Liver (tissue), 3 donors: Measurements from ENCODE around the gene GLRX5.

Source experiments
- ATF3 ChIP-seq: IDR thresholded peaks from 2 replicates; pipeline ENCODE4 v1.6.1; 2016; ENCODE audit warnings: antibody characterized with exemption
- EGR1 ChIP-seq, 2 donors: IDR thresholded peaks; 2 replicates each; pipeline ENCODE4 v1.6.1; 2016 to 2018; ENCODE audit warnings: antibody characterized with exemption in 2 of 2, low read depth in 2 of 2
- GABPA ChIP-seq, 2 donors: IDR thresholded peaks in 1 of 2; conservative IDR thresholded peaks in 1 of 2; 2 replicates each; pipeline ENCODE4 v1.6.1; 2016; ENCODE audit warnings: antibody characterized with exemption in 2 of 2, mild to moderate bottlenecking in 1 of 2, moderate library complexity in 1 of 2
- MAX ChIP-seq: IDR thresholded peaks from 2 replicates; pipeline ENCODE4 v1.6.1; 2016; ENCODE audit warnings: antibody characterized with exemption
- RXRA ChIP-seq, 2 donors: IDR thresholded peaks; 2 replicates each; pipeline ENCODE4 v1.6.1; 2017 to 2018; ENCODE audit warnings: antibody characterized with exemption in 2 of 2, mild to moderate bottlenecking in 1 of 2
- SP1 ChIP-seq: IDR thresholded peaks from 2 replicates; pipeline ENCODE4 v1.6.1; 2018; ENCODE audit warnings: antibody characterized with exemption, mild to moderate bottlenecking
- TAF1 ChIP-seq: conservative IDR thresholded peaks from 2 replicates; pipeline ENCODE4 v1.6.1; 2016; ENCODE audit warnings: antibody characterized with exemption, mild to moderate bottlenecking
- YY1 ChIP-seq: IDR thresholded peaks from 2 replicates; pipeline ENCODE4 v1.6.1; 2016; ENCODE audit warnings: antibody characterized with exemption, mild to moderate bottlenecking
- TF ChIP-seq, protein P1 (sequence below): fragments of 150-350 bp; IDR thresholded peaks from 2 replicates; pipeline ENCODE4 v1.5.1; 2017; ENCODE audit warnings: improper control_type of control experiment, low read depth, low read length; ENCODE audit not compliant: missing input control
- TF ChIP-seq, protein P2 (sequence below): IDR thresholded peaks from 2 replicates; pipeline ENCODE4 v1.6.1; 2016; ENCODE audit warnings: antibody characterized with exemption
- donor health status: healthy.
- donor health status: healthy.

GRCh38 chr14:95557832-95558231, 23.0 kb downstream of the GLRX5 start:
- TF ChIP-seq YY1 (no peak), GABPA (IDR thresholded peaks at IDR 0.05 in 1 of 2, conservative IDR thresholded peaks at IDR 0.05 in 1 of 2) (no peak), SP1 (no peak), RXRA (IDR thresholded peaks at IDR 0.05) (no peak), ATF3 (no peak), TAF1 (no peak), MAX (no peak), EGR1 (IDR thresholded peaks at IDR 0.05; ENCODE audit: low read depth in 2 of 2) (no peak)
- TF ChIP-seq, protein P1, sequence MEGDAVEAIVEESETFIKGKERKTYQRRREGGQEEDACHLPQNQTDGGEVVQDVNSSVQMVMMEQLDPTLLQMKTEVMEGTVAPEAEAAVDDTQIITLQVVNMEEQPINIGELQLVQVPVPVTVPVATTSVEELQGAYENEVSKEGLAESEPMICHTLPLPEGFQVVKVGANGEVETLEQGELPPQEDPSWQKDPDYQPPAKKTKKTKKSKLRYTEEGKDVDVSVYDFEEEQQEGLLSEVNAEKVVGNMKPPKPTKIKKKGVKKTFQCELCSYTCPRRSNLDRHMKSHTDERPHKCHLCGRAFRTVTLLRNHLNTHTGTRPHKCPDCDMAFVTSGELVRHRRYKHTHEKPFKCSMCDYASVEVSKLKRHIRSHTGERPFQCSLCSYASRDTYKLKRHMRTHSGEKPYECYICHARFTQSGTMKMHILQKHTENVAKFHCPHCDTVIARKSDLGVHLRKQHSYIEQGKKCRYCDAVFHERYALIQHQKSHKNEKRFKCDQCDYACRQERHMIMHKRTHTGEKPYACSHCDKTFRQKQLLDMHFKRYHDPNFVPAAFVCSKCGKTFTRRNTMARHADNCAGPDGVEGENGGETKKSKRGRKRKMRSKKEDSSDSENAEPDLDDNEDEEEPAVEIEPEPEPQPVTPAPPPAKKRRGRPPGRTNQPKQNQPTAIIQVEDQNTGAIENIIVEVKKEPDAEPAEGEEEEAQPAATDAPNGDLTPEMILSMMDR: no peak
- TF ChIP-seq, protein P2, sequence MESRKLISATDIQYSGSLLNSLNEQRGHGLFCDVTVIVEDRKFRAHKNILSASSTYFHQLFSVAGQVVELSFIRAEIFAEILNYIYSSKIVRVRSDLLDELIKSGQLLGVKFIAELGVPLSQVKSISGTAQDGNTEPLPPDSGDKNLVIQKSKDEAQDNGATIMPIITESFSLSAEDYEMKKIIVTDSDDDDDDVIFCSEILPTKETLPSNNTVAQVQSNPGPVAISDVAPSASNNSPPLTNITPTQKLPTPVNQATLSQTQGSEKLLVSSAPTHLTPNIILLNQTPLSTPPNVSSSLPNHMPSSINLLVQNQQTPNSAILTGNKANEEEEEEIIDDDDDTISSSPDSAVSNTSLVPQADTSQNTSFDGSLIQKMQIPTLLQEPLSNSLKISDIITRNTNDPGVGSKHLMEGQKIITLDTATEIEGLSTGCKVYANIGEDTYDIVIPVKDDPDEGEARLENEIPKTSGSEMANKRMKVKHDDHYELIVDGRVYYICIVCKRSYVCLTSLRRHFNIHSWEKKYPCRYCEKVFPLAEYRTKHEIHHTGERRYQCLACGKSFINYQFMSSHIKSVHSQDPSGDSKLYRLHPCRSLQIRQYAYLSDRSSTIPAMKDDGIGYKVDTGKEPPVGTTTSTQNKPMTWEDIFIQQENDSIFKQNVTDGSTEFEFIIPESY: no peak
